Measurements from ENCODE around the gene MRPL14. TPM values are rescaled to one million over a fixed set of nuclear protein-coding genes. Genes with fewer than 3 reads are reported as not detected.

MRPL14 gene
- total and polyA plus RNA-seq, 2 of the 8 experiments (the other 6 are each of a cell fraction or from before 2014, with no cell fraction given): 82.0 to 97.1 TPM

DNA sequence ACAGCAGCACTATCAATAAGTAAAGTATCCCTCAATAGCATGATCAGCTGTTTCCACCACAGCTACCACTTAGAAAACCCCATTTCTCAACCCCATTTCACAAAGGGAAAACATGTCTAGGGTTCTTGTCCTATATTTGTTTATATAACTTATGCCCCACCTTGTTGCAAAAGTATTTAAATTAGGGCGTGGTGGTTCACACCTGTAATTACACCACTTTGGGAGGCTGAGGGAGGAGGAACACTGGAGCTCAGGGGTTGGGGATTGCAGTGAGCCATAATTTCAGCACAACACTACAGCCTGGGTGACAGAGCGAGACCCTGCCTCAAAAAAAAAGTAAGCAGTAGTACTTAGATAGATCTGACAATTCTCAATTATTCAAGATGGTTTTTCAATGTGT, 3.7 kb downstream of the MRPL14 start:
- H2AFZ ChIP-seq (ENCODE audit: low read length): no peak overlapping the region
- H2AK5ac ChIP-seq (ENCODE audit: low read depth, low read length): no peak overlapping the region
- no peak overlapping the region for H3K18ac ChIP-seq (ENCODE audit: extremely low read depth, low read length)
- no peak overlapping the region for H3K23ac ChIP-seq (ENCODE audit: insufficient read length)
- H3K9me3 ChIP-seq (ENCODE audit: insufficient read depth in 2 of 2, low read depth in 1 of 2, low read length in 1 of 2): no peaks in the 10 kb centered on the region
- H2BK12ac ChIP-seq (ENCODE audit: low read depth, low read length): no peak overlapping the region
- CTCF ChIA-PET (ENCODE audit: partially characterized antibody): interaction anchor here (0.6 to 22.5 kb wide), 8 partner anchors 10 to 1127 kb away, joined by 3 to 255 read pairs (median 4); no protein-coding TSS in a partner anchor
- H2BK120ac ChIP-seq (replicated peaks; ENCODE audit: low read depth, low read length): no peak overlapping the region
- H2BK15ac ChIP-seq (ENCODE audit: low read length): no peak overlapping the region
- TF ChIP-seq CBX5 (IDR thresholded peaks at IDR 0.05; ENCODE audit: low read depth, low read length): no peak
- no peak for TF ChIP-seq TAF7 (optimal IDR thresholded peaks at IDR 0.05; ENCODE audit: borderline replicate concordance, low read depth, low read length)
- no peak for TF ChIP-seq POLR2A (IDR thresholded peaks at IDR 0.05; ENCODE audit: control extremely low read depth in 1 of 2, low read depth in 2 of 2, low read length in 2 of 2)
- no peak for TF ChIP-seq CREB1 (IDR thresholded peaks at IDR 0.05)
- peaks cover 16% of the 10 kb centered on the region for H3K79me1 ChIP-seq (ENCODE audit: low read depth, low read length)
- POLR2A ChIA-PET (ENCODE audit: partially characterized antibody): interaction anchor here (1.0 to 1.6 kb wide), 4 partner anchors 12 to 131 kb away, joined by 3 to 7 read pairs (median 4); no protein-coding TSS in a partner anchor
- H2BK5ac ChIP-seq (ENCODE audit: low read depth, low read length): no peak overlapping the region
- FAIRE-seq (no peak), DNase-seq (ENCODE audit: low read depth in 1 of 2, low spot score in 2 of 2) (no peak)
- no peak overlapping the region for H4K8ac ChIP-seq (ENCODE audit: extremely low read depth, insufficient read depth, low read length)
- H3K27ac ChIP-seq (ENCODE audit: low read depth, low read length): no peak overlapping the region
- no peak overlapping the region for H4K5ac ChIP-seq (ENCODE audit: insufficient read length, low read depth, low read length)
- H3K9ac ChIP-seq (replicated peaks in 1 of 4; ENCODE audit: extremely low read depth in 1 of 4, low read depth in 3 of 4, low read length in 3 of 4): no peak overlapping the region
- no peaks in the 10 kb centered on the region for H3K36me3 ChIP-seq (ENCODE audit: control insufficient read depth in 2 of 4, insufficient read depth in 4 of 4, low read length in 3 of 4)
- peak overlapping the region in 1 of 2 experiments; percentile 25; a peak in 1 of 4 replicates for H3K4me2 ChIP-seq (ENCODE audit: insufficient read depth in 1 of 2, low read depth in 2 of 2, low read length in 2 of 2)
- no peak overlapping the region for H4K91ac ChIP-seq (replicated peaks; ENCODE audit: insufficient read length, low read length)
- H3K56ac ChIP-seq (replicated peaks; ENCODE audit: insufficient read length, low read depth, low read length): no peak overlapping the region
- H3K4me1 ChIP-seq (replicated peaks in 1 of 4; ENCODE audit: control insufficient read depth in 3 of 4, insufficient read depth in 4 of 4, low read length in 3 of 4): peaks cover 2 to 20% (median 14%) of the 10 kb centered on the region in 4 experiments
- H3K4ac ChIP-seq (replicated peaks; ENCODE audit: insufficient read length, low read depth, low read length): no peak overlapping the region
- H3K23me2 ChIP-seq (ENCODE audit: low read depth, low read length): peaks cover 11% of the 10 kb centered on the region
- peaks cover 18 to 27% of the 10 kb centered on the region in 2 experiments for H4K20me1 ChIP-seq (replicated peaks in 1 of 2; ENCODE audit: control insufficient read depth in 1 of 2, insufficient read depth in 2 of 2, low read length in 2 of 2)
- H3K14ac ChIP-seq (ENCODE audit: insufficient read length): no peak overlapping the region
- no peak overlapping the region for H2BK20ac ChIP-seq (ENCODE audit: low read length)
- H3K4me3 ChIP-seq (ENCODE audit: extremely low read depth in 1 of 4, insufficient read depth in 2 of 4, low read depth in 3 of 4, low read length in 4 of 4): no peak overlapping the region
- 82% methylated on average over 2 of the region's 2 CpGs; no CpG with 5 or more reads in 1 of the 2 experiments for WGBS, 2 experiments (ENCODE audit: extremely low coverage in 1 of 2, insufficient coverage in 1 of 2, insufficient read length in 1 of 2, insufficient replicate concordance in 2 of 2, low coverage in 1 of 2, low lambda C conversion rate in 2 of 2, missing lambda C conversion rate in 1 of 2)
- H3K27me3 ChIP-seq (replicated peaks in 1 of 4; ENCODE audit: control insufficient read depth in 3 of 4, extremely low read depth in 1 of 4, insufficient read depth in 3 of 4, low read length in 3 of 4): no peaks in the 10 kb centered on the region
- H3K79me2 ChIP-seq (ENCODE audit: control insufficient read depth in 1 of 2, insufficient read depth in 2 of 2, low read length in 2 of 2): peaks cover 64 to 84% of the 10 kb centered on the region in 2 experiments
